ENCODE results near the gene WNT9B.

WNT9B gene

DNA sequence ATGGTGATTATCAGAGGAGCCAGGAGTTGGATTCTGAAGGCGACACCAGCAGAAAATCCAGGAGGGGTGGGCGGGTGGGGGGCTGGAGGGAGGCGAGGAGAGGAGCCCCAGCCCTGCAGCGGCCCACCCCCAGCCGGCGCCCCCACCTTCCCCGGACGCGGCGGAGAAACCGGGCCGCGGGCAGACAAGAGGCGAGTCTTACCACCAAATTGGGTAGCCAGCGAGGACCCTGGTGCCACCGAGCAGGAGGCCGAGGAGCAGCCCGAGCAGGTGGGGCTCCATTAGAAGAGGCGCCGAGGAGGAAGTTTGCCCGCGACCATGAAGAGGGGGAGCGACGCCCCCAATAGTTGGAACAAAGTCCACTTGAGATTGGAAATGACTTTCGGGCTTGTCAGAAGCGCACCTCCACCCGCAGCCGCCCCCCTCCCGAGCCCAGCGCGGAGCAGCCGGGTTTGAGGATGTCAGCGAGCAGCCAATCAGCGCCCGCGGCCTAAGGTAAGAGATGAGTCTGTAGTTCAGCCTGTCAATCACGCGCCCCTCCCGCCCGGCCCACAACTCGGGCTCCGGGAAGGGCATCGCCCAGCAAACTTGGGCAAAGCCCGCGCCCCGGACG, 33.0 kb upstream of the WNT9B start, which contains the start of gene WNT3:
Gene WNT3 (minus strand): TSS at position 377 of the 613 bp plus-strand sequence. CDS start 95 bp downstream, at position 282.
- H3K27ac Mint-ChIP-seq, result no peak within 1 kb of the TSS
- H3K36me3 Mint-ChIP-seq, result no peaks in the 10 kb centered on the region
- H3K4me3 Mint-ChIP-seq, result peak within 1 kb of the TSS; percentile 74
- H3K4me1 Mint-ChIP-seq, result peaks cover 58% of the 10 kb centered on the region
- ATAC-seq, result peak; percentile 76
- peaks cover 93% of the 10 kb centered on the region for H3K27me3 Mint-ChIP-seq
- H3K9me3 Mint-ChIP-seq, result no peaks in the 10 kb centered on the region

DNA sequence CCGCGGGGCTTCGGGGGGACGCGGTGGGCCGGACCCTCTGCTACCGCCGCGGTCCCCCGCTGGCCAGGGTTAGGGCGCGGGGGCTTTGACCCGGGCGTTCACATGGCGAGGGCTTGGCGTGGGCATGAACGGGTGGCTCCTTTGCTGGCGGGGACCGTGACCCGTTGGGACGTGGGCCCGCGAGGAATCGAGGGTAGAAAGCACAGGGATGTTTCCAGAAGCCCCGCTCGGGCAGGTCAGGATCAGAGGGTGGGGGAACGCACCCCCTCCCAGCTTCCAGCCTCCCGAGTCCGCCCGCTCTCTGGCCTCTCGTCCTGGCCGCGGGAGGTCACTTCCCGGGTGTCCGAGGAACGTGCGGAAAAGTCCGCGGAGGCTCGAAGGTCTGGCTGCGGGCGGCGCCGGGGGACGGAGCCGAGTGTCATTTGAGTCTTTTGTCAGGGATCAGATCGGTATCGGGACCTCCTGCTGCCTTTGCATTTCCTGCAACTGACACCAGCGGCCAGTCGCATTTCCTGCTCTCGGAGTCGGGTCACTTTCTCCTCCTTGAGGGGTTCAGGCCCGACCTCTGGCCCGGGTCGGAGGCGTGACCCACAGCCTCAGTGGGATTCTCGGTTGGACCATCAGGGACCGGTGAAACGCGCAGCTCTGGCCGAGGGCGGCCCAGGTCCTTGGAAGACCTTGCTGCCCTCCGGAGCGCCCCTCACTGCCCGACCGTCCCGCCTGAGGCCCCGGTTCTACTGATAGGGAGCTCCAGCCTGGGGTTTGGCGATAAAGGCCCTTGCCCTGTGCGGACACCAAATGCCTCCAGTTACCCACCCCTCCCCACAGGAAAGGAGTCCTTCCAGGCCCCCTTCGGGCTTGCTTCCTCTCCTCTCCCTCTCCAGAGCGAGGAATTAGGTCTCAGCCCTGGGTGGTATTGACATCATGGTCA, 32.2 kb upstream of the WNT9B start:
- H3K9me3 Mint-ChIP-seq, result no peaks in the 10 kb centered on the region
- peak overlapping the region; percentile 73 for H3K4me3 Mint-ChIP-seq
- H3K4me1 Mint-ChIP-seq, result peaks cover 58% of the 10 kb centered on the region
- no peak for ATAC-seq
- peaks cover 85% of the 10 kb centered on the region for H3K27me3 Mint-ChIP-seq
- H3K27ac Mint-ChIP-seq, result no peak overlapping the region
- no peaks in the 10 kb centered on the region for H3K36me3 Mint-ChIP-seq

DNA sequence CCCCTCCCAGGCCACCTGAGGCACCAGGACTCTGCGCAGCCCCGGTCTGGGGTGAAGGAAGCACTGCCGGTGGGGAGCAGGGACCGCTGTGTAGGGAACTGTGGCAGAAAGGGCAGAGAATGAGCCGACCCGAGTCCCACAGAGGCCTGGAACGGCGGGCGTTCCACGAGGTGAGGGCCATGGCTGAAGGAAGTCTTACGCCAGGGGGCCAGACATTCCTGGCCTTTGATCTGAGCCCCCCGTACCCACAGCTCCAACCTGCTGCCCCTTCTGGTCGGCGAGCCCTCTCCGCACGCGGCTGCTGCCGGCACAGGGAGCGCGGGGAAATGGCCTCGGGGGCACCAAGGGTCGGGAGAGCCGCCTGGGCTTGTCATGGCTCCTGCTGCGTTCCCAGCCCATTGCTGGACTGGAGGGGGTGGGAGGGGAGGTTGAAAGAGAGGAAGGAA, 31.5 kb upstream of the WNT9B start:
- ATAC-seq, result no peak
- H3K36me3 Mint-ChIP-seq, result no peaks in the 10 kb centered on the region
- H3K27me3 Mint-ChIP-seq, result peaks cover 79% of the 10 kb centered on the region
- peak overlapping the region; percentile 73 for H3K4me3 Mint-ChIP-seq
- peaks cover 58% of the 10 kb centered on the region for H3K4me1 Mint-ChIP-seq
- no peaks in the 10 kb centered on the region for H3K9me3 Mint-ChIP-seq
- no peak overlapping the region for H3K27ac Mint-ChIP-seq

DNA sequence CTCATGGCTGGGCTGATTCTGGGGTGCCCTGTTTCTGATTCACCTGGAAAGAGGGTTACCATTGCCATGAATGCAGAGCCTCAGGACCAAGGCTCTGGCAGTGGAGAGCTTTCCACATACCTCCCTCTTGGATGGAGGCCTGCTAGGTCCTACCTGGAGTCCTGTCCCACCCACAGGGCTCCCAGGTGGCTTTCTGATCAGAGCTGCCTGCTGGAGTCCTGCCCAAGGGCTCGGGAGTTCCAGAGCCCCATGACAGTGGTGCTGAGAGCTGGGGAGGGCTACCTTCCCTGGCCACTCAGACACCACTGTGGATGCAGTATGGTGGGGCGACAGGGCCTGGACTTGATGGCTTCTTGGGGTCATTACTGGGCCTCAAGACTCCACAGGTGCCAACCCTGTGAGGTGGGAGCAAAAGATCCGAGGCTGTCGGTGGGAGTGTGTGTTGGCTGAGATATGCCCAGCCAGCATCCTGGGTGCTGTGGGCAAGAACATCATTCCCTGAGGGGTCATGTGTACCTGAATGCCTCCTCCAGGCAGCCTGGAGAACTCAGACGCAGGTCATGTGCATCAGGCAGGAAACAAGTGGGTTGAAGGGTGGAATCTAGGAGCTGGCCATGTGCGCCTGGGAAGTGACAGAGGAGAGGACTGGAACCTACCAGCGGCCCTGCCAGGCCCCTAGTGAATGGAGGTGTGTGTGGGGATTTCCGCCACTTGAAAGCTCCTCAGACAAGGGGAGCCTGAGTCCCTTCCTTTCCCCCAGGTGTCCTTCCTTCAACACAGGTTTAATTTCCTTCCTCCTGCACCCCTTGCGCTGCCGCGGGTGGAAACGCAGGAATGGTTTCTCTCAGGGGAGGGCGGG, 30.6 kb upstream of the WNT9B start:
- Mint-ChIP-seq H3K27ac (no peak overlapping the region), H3K36me3 (no peaks in the 10 kb centered on the region), H3K27me3 (peaks cover 74% of the 10 kb centered on the region), H3K4me1 (peaks cover 58% of the 10 kb centered on the region), H3K4me3 (no peak overlapping the region), H3K9me3 (no peaks in the 10 kb centered on the region)
- no peak for ATAC-seq

DNA sequence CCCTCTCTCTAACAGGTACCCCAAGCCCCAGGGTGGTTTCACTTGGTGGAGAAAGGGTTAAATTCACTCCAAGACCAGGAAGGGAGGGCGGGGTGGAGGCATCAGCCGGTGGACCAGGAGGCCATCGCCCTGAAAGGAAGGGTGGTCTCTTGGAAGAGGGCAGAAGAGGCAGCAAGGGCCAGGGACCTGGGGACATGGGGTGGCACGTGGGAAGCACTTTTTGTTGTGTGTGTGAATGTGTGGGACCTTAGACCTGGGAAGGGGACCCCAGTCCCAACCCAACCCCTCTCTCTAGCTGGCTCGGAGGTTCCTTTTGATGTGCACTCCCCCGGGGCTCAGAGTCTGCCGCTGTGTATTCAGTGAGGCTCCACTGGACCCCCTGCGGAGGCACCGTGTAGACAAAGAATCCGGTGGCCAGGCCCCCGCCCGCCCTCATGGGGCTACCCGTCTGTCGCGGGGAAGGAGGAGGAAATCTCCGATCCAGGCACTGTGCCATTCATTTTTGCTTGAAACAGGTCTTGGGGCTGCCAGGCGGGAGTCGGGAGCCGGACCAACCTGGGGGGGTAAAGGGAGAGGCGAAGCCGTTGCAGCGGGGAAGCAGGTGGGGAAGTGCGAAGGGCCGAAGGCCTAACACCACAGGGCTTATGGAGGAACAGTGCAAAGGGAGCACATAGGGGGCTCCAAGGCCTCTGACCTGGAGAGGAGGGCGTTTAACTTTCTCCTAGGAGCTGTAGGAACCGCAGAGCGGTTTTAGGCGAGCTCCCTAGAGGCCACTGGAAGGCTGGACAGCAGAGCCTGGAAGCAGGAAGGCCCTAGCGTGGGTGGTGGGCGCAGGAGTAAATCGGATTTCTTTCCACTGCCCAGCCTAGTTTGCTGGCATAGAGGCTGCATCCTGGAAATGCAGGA, 29.6 kb upstream of the WNT9B start:
- Mint-ChIP-seq H3K4me3 (no peak overlapping the region), H3K27me3 (peaks cover 65% of the 10 kb centered on the region), H3K36me3 (no peaks in the 10 kb centered on the region), H3K27ac (no peak overlapping the region), H3K9me3 (no peaks in the 10 kb centered on the region), H3K4me1 (peaks cover 55% of the 10 kb centered on the region)
- no peak for ATAC-seq

DNA sequence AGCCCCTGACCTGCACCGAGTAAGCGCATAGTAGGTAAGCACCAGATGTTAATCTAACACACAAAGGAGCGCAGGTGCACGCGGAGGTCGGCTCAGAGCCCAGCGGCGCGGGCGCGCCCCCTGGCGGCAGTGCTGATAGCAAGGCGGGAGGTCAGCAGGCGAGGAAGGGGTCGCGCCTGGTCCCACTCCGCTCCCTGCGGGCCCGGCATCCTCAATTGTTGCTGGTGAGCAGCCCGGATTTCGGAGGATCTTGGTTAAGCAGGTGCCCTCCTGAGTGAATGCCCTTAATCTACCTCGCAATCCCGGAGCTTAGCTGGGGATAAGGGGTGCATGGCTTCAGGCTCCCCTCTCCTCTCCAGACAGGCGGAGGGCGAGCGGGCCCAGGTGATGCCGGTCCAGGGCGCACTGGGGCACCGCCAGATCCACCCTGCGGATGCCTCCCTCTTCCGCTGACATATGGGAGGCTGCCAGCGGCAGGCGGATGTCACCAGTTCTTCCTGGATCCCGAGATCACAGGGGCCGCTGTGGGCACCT, 28.9 kb upstream of the WNT9B start:
- no peak overlapping the region for H3K4me3 Mint-ChIP-seq
- H3K36me3 Mint-ChIP-seq, result no peaks in the 10 kb centered on the region
- peaks cover 48% of the 10 kb centered on the region for H3K4me1 Mint-ChIP-seq
- ATAC-seq, result no peak
- no peak overlapping the region for H3K27ac Mint-ChIP-seq
- H3K27me3 Mint-ChIP-seq, result peaks cover 58% of the 10 kb centered on the region
- no peaks in the 10 kb centered on the region for H3K9me3 Mint-ChIP-seq

DNA sequence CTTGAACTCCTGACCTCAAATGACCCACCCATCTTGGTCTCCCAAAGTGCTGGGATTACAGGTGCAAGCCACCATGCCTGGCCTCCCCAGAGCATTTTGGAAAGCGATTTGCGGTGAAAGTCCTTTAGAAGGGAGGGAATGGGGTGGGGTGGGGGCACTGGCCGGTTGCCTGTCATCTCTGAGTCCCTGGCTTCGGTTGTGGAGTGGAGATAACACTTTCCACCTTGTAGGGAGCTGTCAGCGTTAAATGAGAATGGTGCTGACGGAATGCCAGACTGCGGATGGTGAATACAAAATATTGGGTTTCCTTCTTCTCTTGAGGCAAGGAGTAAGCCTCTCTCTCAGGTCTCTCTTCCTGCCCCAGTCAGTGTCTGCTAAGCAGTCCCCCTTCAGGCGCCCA, 27.7 kb upstream of the WNT9B start:
- Mint-ChIP-seq H3K36me3 (no peaks in the 10 kb centered on the region), H3K27me3 (peaks cover 46% of the 10 kb centered on the region), H3K27ac (no peak overlapping the region), H3K9me3 (no peaks in the 10 kb centered on the region), H3K4me1 (peaks cover 38% of the 10 kb centered on the region), H3K4me3 (no peak overlapping the region)
- ATAC-seq, result no peak

DNA sequence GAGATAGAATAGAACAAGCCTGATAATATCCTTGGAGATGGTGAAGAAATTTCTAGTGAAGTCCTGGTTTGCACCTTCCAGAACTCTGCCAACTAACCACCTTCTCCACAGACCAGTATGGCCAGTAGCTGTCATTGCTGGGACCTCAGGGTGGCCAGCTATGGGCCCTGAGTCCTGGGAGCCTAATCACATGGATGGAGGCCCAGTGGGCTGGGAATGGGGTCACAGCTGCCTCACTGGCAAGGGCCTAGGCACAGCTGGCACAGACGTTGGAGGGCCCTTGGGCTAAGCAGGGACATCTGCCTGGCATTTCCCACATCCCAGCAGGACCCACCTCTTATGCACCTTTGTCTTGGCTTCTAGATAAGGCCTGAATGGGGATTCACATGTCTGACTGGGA, 25.3 kb upstream of the WNT9B start:
- Mint-ChIP-seq H3K4me1 (peaks cover 15% of the 10 kb centered on the region), H3K36me3 (no peaks in the 10 kb centered on the region), H3K4me3 (no peak overlapping the region), H3K27me3 (peaks cover 22% of the 10 kb centered on the region), H3K27ac (no peak overlapping the region), H3K9me3 (no peaks in the 10 kb centered on the region)
- ATAC-seq, result no peak

DNA sequence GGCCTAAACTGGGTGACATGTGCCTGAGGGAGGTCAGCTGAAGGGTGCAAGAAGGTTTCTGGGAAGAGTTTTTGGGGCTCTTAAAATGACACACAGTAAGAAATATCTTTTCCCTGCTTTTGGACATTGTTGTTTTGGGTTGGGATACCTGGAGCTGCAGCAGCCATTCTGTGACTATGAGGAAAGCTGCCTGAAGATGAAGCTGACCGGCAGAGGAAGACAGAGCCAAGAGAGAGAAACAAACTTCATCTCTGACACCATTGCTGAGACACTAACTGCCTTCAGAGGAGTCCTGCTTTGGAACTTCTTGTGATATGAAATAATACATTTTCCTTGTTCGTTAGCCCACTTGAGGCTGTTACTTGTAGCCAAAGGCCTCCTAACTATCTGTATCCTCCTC, 24.1 kb upstream of the WNT9B start:
- no peak for ATAC-seq
- H3K36me3 Mint-ChIP-seq, result no peaks in the 10 kb centered on the region
- peaks cover 4% of the 10 kb centered on the region for H3K4me1 Mint-ChIP-seq
- H3K4me3 Mint-ChIP-seq, result no peak overlapping the region
- H3K27me3 Mint-ChIP-seq, result peaks cover 18% of the 10 kb centered on the region
- no peak overlapping the region for H3K27ac Mint-ChIP-seq
- no peaks in the 10 kb centered on the region for H3K9me3 Mint-ChIP-seq

DNA sequence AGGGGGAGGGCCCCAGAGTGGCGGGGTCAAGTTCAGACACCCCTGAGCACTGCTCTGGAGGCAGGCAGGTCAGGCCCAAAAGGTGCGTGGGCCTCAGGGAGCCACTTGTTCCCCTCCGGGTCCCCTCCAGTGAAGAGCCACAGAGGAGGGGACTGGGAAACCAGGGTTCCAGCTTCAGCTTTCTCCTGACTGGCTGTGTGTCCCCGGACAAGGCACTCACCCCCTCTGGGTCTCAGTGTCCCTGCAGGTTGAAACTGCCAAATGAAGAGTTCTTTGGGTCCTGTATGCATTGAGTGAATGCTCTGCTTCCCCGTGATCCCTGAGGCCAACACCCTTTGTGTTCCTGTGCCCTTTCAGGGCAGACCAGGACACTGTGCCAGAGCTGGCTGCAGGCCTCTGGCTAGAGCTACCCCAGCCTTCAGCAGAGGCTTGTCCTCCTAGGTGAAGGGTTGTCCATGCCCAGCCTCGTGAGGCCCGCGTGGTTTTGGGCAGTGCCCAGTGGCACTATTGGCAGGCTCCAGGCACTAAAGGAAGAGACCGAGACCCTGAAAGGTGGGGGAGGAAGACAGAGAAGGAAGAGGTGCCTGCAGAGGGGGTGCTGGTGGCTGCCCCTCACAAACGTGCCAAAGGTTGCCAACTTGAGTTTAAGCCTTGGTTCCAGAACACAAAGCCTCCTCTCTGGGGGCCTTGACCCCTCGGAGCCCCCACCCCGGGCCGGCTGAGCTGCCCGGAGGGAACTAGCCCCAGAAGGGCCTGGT, 19.6 kb upstream of the WNT9B start:
- Mint-ChIP-seq H3K36me3 (no peaks in the 10 kb centered on the region), H3K9me3 (no peaks in the 10 kb centered on the region), H3K27ac (no peak overlapping the region), H3K4me1 (peaks cover 8% of the 10 kb centered on the region), H3K27me3 (peaks cover 9% of the 10 kb centered on the region), H3K4me3 (no peak overlapping the region)
- no peak for ATAC-seq

DNA sequence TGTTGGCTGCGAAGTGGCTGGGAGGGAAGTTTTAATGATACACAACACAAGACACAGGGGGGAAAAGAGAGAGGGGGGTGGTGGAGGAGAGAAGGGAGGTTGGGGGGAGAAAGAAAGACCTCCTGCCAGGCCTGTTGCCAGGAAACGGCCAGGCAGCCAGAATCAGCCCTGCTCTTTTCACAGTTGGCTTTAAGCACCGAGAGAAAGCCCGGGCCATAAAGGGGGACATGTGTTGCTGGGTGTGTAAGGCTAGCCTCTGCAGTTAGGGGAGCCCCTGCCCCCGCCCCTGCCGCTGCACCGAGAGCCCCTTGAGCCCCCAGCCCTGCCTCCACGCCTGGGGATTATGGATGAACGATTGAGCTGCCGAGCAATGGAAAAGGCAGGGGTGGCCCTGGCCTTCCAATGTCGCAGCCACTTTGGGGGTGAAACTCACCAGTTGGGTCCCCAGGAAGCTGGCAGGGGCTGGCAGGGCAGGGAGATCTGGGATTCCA, 19.0 kb upstream of the WNT9B start:
- no peaks in the 10 kb centered on the region for H3K36me3 Mint-ChIP-seq
- no peak overlapping the region for H3K4me3 Mint-ChIP-seq
- ATAC-seq, result no peak
- no peaks in the 10 kb centered on the region for H3K9me3 Mint-ChIP-seq
- H3K27me3 Mint-ChIP-seq, result peaks cover 10% of the 10 kb centered on the region
- H3K27ac Mint-ChIP-seq, result no peak overlapping the region
- H3K4me1 Mint-ChIP-seq, result peaks cover 8% of the 10 kb centered on the region

DNA sequence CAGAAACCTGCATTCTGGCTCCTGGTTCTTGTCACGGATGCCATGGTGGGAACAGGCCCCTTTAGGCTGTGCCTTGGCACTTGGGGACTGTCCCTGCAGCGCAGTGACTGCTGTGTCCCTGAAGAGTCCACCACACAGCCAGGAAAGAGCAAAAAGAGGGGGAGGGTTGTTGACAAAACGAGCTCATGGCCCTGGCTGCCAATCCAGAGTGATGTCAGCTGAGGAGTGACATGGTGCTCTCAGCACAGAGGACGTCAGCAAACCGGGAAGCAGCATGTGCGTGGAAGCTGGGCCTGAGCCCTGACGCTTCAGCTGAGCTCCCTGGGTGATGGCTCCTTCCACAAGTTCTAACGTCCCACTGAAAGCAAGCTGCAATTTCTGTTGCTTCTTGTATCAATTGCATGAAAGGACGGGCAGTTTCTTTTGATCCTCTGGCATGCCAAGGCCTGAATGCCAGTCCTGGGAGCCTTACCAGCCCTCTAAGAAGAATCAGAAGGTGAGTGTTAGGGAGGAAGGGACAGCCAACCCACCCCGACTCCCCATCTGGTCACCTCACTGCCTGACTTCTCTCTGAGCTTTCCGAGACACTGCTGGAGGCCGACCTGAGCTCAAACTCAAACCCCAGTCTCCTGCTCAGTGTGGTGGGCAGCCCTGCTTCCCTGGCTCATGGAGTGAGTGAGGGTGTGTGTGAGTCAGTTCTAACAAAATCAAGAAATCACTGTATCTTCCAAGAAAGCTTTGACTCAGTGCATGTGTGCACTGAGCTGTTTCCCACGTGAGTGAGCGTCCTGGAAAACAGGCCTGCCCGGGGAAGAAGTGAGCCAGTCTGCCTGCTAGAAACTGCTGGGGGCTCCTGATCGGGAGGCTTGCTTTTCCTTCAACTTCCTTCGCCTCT, 18.2 kb upstream of the WNT9B start:
- no peak overlapping the region for H3K27ac Mint-ChIP-seq
- no peaks in the 10 kb centered on the region for H3K36me3 Mint-ChIP-seq
- H3K9me3 Mint-ChIP-seq, result no peaks in the 10 kb centered on the region
- H3K27me3 Mint-ChIP-seq, result peaks cover 18% of the 10 kb centered on the region
- ATAC-seq, result no peak
- no peak overlapping the region for H3K4me3 Mint-ChIP-seq
- H3K4me1 Mint-ChIP-seq, result peaks cover 8% of the 10 kb centered on the region

DNA sequence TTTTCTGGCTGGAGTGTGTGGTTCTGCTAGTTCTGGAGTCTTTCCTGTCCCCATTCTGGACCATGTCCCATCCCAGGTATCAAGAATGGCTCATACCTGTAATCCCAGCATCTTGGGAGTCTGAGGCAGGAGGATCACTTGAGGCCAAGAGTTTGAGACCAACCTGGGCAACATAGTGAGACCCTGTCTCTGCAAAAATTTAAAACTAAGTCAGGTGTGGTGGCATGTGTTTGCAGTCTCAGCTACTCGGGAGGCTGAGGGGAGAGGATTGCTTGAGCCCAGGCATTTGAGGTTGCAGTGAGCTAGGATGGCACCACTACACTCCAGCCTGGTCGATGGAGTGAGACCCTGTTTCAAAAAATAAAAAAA, 17.6 kb upstream of the WNT9B start:
- Mint-ChIP-seq H3K9me3 (no peaks in the 10 kb centered on the region), H3K27ac (no peak overlapping the region), H3K4me1 (peaks cover 8% of the 10 kb centered on the region), H3K27me3 (peaks cover 18% of the 10 kb centered on the region), H3K4me3 (no peak overlapping the region), H3K36me3 (no peaks in the 10 kb centered on the region)
- ATAC-seq, result no peak
